ENCODE data around the gene CTLA4. TPM values are rescaled to one million over a fixed set of nuclear protein-coding genes. Genes with fewer than 3 reads are reported as not detected.

Gene CTLA4
- total RNA-seq, 4 donors from 2014 or later, result 2.5 TPM; not detected in 3

GRCh38 chr2:203855274-203855673 lies 12.3 kb upstream of the CTLA4 start:
- H3K9me3 ChIP-seq, result no peaks in the 10 kb centered on the region
- TF ChIP-seq EP300 (IDR thresholded peaks at IDR 0.05; ENCODE audit: low read depth) (no peak), CTCF (IDR thresholded peaks at IDR 0.05) (no peak), POLR2A (IDR thresholded peaks at IDR 0.05) (no peak), POLR2AphosphoS5 (IDR thresholded peaks at IDR 0.05) (no peak)

GRCh38 chr2:203857656-203858055 lies 9.9 kb upstream of the CTLA4 start:
- WGBS, 2 donors (ENCODE audit: low coverage in 1 of 2), result 48 to 64% methylated on average over 2 of the region's 2 CpGs
- intact Hi-C loops (cut with DNase I; ENCODE audit: low total_unique reads), result no loop called here
- Histone ChIP-seq H3K4me1 (no peaks in the 10 kb centered on the region), H3K9me3 (no peaks in the 10 kb centered on the region), H3K36me3 (no peaks in the 10 kb centered on the region), H3K27ac (no peak overlapping the region), H3K4me3 (no peak overlapping the region), H3K27me3 (no peaks in the 10 kb centered on the region)
- DNase-seq, result no peak
- in situ Hi-C loops (cut with MboI; ENCODE audit: low pct_ligation_motif_present in 1 of 4, low pct_unique_long_range_greater_than_20kb in 1 of 4, low sequenced_read_pairs in 3 of 4), result no loop called here
- no peak for TF ChIP-seq POLR2A (IDR thresholded peaks at IDR 0.05)
- no peak for TF ChIP-seq EP300 (IDR thresholded peaks at IDR 0.05; ENCODE audit: low read depth)
- no peak for TF ChIP-seq CTCF (IDR thresholded peaks at IDR 0.05)
- no peak for TF ChIP-seq POLR2AphosphoS5 (IDR thresholded peaks at IDR 0.05)

More at GRCh38 chr2:203855274-203855673, 12.3 kb upstream of the CTLA4 start:
- no peak overlapping the region for H3K27ac ChIP-seq
- no peak overlapping the region for H3K4me3 ChIP-seq
- H3K27me3 ChIP-seq, result no peaks in the 10 kb centered on the region
- no peaks in the 10 kb centered on the region for H3K4me1 ChIP-seq
- H3K36me3 ChIP-seq, result no peaks in the 10 kb centered on the region
- in situ Hi-C loops (cut with MboI; ENCODE audit: low pct_ligation_motif_present in 1 of 4, low pct_unique_long_range_greater_than_20kb in 1 of 4, low sequenced_read_pairs in 3 of 4), result no loop called here
- intact Hi-C loops (cut with DNase I; ENCODE audit: low total_unique reads), result no loop called here
- no peak for DNase-seq

GRCh38 chr2:203858176-203858575 lies 9.4 kb upstream of the CTLA4 start:
- Histone ChIP-seq H3K36me3 (no peaks in the 10 kb centered on the region), H3K4me1 (no peaks in the 10 kb centered on the region), H3K9me3 (no peaks in the 10 kb centered on the region), H3K27ac (no peak overlapping the region), H3K4me3 (no peak overlapping the region), H3K27me3 (no peaks in the 10 kb centered on the region)
- no peak for DNase-seq
- 95 to 100% methylated on average over 1 to 2 of the region's 2 CpGs for WGBS, 2 donors (ENCODE audit: low coverage in 1 of 2)
- TF ChIP-seq POLR2AphosphoS5 (IDR thresholded peaks at IDR 0.05) (no peak), EP300 (IDR thresholded peaks at IDR 0.05; ENCODE audit: low read depth) (no peak), POLR2A (IDR thresholded peaks at IDR 0.05) (no peak), CTCF (IDR thresholded peaks at IDR 0.05) (no peak)
- intact Hi-C loops (cut with DNase I; ENCODE audit: low total_unique reads) (no loop called here), in situ Hi-C loops (cut with MboI; ENCODE audit: low pct_ligation_motif_present in 1 of 4, low pct_unique_long_range_greater_than_20kb in 1 of 4, low sequenced_read_pairs in 3 of 4) (no loop called here)

GRCh38 chr2:203859030-203859789 lies 8.4 kb upstream of the CTLA4 start:
- H3K4me3 ChIP-seq, result no peak overlapping the region
- H3K4me1 ChIP-seq, result no peaks in the 10 kb centered on the region
- intact Hi-C loops (cut with DNase I; ENCODE audit: low total_unique reads) (no loop called here), in situ Hi-C loops (cut with MboI; ENCODE audit: low pct_ligation_motif_present in 1 of 4, low pct_unique_long_range_greater_than_20kb in 1 of 4, low sequenced_read_pairs in 3 of 4) (no loop called here)
- TF ChIP-seq EP300 (IDR thresholded peaks at IDR 0.05; ENCODE audit: low read depth) (no peak), CTCF (IDR thresholded peaks at IDR 0.05) (no peak), POLR2AphosphoS5 (IDR thresholded peaks at IDR 0.05) (no peak), POLR2A (IDR thresholded peaks at IDR 0.05) (no peak)
- no peaks in the 10 kb centered on the region for H3K27me3 ChIP-seq
- no peak for DNase-seq
- H3K9me3 ChIP-seq, result no peaks in the 10 kb centered on the region
- no peaks in the 10 kb centered on the region for H3K36me3 ChIP-seq
- 64 to 65% methylated on average over 2 to 3 of the region's 3 CpGs for WGBS, 2 donors (ENCODE audit: low coverage in 1 of 2)
- no peak overlapping the region for H3K27ac ChIP-seq
